HG03575 (cell line): ENCODE data around the gene EFHD1.
"Not testable (repeated sequence)": the region's sequence is repeated elsewhere in the genome, so short reads cannot be mapped to it uniquely, and the experiment has no call there.

Experiments
- ATAC-seq: cut with Tn5 transposase; IDR thresholded peaks from one replicate; pipeline ENCODE4 v1.9.1; 2021; ENCODE audit not compliant: unreplicated experiment, insufficient number of reproducible peaks, low FRiP score; ENCODE audit errors: extremely low read depth

The EFHD1 gene

GRCh38 chr2:232680006-232680405, 46.6 kb downstream of the EFHD1 start:
- no peak for ATAC-seq

- no peak for ATAC-seq
Observed at GRCh38 chr2:232681527-232681926, 48.1 kb downstream of the EFHD1 start.

- ATAC-seq: no peak
Observed at GRCh38 chr2:232683368-232683767, 50.0 kb downstream of the EFHD1 start.

GRCh38 chr2:232685391-232685790, 52.0 kb downstream of the EFHD1 start:
- not testable (repeated sequence) for ATAC-seq

- no peak for ATAC-seq
Observed at GRCh38 chr2:232687382-232688160, 54.2 kb downstream of the EFHD1 start.

GRCh38 chr2:232688201-232688600, 54.8 kb downstream of the EFHD1 start:
- no peak for ATAC-seq

DNA sequence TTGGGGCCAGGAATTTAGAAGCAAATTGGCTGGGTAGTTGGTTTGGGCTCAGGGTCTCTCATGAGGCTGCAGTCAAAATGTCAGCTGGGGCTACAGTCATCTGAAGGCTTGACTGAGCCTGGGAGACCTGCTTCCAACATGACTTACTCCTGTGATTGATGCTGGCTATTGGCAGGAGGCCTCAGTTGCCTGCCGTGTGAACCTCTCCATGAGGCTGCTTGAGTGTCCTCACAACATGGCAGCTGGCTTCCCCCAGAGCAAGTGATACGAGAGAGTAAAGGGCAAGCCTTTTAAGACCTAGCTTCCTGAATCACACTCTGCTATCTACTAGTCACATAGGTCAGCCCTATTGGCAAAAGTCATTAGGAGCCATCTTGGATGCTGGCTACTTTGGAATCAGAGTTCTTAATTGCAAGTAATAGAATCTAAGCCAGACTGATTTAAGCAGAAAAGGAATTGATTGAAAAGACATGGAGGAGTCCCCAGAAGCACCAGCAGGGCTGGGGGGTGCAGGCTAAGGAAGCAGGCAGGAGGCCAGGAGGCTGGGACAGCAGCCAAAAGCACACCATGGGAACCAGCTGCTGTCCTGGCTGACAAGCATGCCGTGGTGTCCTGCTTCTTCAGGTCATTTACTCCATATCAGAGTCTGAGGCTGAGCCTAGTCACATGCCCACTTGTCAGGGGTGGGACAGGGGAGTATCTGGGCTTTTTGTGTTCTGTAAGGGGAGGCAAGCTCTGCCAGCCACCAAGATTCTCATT, 55.9 kb downstream of the EFHD1 start:
- no peak for ATAC-seq

GRCh38 chr2:232691117-232691516, 57.7 kb downstream of the EFHD1 start:
- ATAC-seq: not testable (repeated sequence)

GRCh38 chr2:232693344-232693743, 59.9 kb downstream of the EFHD1 start:
- ATAC-seq: no peak

- no peak for ATAC-seq
Observed at GRCh38 chr2:232696609-232697058, 63.2 kb downstream of the EFHD1 start.

GRCh38 chr2:232697059-232697806, 63.8 kb downstream of the EFHD1 start, which contains the start of gene GIGYF2:
TSS of gene GIGYF2 (plus strand) at chr2:232697331. CDS start at chr2:232735198, 37,867 bp downstream.
- no peak for ATAC-seq

DNA sequence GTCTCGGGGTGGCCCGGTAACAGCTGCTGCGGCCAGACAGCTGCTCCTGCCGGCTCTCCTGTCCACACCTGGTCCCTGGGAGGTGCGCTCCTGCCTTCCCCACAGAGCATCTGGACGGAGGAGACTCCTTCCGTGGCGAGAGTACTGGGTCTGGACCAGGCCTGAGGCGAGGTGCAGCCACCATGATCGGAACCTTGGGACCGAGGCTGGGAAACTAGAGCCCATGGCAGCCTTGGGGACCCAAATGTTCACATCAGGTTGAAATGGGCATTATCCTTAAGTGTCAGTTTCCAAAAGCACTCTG, 64.4 kb downstream of the EFHD1 start:
- ATAC-seq: no peak

DNA sequence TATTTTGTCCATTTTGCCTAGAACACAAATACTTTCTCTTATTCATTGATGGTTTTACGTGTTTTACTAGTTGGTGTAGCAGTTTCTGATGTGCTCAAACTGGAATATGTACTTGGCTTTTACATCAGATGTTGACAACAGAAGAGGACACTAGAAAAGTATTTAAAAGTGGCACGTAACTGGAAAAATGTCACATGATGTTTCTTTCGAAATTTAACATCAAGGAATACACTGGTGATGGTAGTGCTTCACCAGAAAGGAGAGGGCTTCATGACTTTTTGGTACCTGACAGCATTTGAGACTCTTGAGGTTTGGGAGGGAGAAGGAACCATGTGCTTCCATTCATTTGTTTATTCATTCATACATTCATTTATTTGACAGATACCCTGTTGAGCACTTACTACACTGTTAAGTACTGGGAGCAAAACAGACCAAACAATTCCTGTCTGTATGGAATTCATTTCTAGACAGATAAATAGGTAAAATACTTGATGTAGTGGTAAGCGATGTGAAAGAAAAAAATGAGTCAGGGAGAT, 65.2 kb downstream of the EFHD1 start:
- no peak for ATAC-seq

DNA sequence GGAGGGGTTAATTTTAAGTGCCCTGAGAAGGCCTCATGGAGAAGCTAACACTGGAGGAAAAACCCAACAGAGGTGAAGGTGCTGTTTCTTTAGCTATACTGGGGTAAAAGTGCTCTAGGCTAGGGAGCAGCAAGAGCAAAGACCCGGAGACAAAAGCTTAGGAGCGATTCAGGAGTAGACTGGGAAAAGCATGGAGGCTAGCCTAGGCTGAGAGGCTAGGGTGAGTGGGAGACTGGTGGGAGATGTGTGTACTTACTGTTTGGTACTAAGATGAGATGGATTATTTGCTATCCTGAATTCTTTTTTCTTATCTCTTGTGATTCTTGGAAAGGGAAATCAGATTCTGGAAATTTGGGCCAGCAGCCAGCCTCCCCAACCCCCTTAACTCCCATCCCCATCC, 65.7 kb downstream of the EFHD1 start:
- ATAC-seq: no peak

GRCh38 chr2:232700154-232700553, 66.8 kb downstream of the EFHD1 start:
- ATAC-seq: no peak

- ATAC-seq: no peak
Observed at GRCh38 chr2:232707076-232707475, 73.7 kb downstream of the EFHD1 start.

GRCh38 chr2:232713505-232713904, 80.1 kb downstream of the EFHD1 start:
- no peak for ATAC-seq

GRCh38 chr2:232714969-232715368, 81.6 kb downstream of the EFHD1 start:
- ATAC-seq: no peak

DNA sequence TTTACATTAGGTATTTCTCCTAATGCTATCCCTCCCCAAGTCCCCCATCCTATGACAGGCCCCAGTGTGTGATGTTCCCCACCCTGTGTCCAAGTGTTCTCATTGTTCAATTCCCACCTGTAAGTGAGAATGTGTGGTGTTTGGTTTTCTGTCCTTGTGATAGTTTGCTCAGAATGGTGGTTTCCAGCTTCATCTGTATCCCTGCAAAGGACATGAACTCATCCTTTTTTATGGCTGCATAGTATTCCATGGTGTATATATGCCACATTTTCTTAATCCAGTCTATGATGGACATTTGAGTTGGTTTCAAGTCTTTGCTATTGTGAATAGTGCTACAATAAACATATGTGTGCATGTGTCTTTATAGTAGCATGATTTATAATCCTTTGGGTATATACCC, 86.7 kb downstream of the EFHD1 start:
- not testable (repeated sequence) for ATAC-seq
